GM18861 (cell line): Measurements from ENCODE around the gene NATD1.
"Not testable (repeated sequence)": the region's sequence is repeated elsewhere in the genome, so short reads cannot be mapped to it uniquely, and the experiment has no call there.

Experiments
- ATAC-seq: cut with Tn5 transposase; IDR thresholded peaks from one replicate; pipeline ENCODE4 v1.9.1; 2021; ENCODE audit not compliant: unreplicated experiment

Gene NATD1

DNA sequence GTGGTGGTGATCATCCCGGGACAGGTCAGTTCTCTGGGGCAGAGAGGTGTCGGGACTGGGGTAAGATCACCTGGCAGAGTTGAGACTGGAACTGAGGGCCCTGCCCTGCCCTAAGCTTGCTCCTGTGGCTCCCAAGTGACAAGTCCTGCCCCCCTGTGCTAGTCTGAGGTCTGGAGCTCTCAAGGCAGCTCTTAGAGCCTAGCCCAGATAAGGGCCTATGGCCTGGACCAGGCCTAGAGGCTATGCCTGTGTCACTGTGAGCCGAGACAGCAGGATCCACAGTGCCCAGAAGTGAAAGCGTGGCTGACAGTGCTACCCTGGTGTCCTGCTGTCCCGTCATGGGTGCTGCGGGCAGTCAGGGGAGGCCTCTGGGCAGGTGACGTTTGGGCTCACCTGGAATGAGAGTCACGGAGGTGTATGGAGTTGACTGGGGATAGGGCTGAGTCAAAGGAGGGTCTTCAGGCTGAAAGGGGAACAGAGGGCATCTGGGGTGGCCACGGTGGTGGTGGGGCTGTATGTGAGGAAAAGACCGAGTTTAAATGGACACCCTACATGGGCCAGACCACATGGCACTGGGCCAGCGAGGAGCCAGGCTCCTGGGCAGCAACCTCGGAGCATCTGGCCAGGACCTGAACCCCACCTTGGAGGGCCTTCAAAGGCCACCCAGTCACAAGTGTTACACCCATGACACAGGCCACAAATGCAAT, 5.5 kb downstream of the NATD1 start:
- no peak for ATAC-seq

- no peak for ATAC-seq
Measured at GRCh38 chr17:21246698-21247097, 6.5 kb downstream of the NATD1 start.

GRCh38 chr17:21245639-21246084, 7.5 kb downstream of the NATD1 start:
- no peak for ATAC-seq

GRCh38 chr17:21243516-21244303, 9.5 kb downstream of the NATD1 start:
- ATAC-seq, result no peak

DNA sequence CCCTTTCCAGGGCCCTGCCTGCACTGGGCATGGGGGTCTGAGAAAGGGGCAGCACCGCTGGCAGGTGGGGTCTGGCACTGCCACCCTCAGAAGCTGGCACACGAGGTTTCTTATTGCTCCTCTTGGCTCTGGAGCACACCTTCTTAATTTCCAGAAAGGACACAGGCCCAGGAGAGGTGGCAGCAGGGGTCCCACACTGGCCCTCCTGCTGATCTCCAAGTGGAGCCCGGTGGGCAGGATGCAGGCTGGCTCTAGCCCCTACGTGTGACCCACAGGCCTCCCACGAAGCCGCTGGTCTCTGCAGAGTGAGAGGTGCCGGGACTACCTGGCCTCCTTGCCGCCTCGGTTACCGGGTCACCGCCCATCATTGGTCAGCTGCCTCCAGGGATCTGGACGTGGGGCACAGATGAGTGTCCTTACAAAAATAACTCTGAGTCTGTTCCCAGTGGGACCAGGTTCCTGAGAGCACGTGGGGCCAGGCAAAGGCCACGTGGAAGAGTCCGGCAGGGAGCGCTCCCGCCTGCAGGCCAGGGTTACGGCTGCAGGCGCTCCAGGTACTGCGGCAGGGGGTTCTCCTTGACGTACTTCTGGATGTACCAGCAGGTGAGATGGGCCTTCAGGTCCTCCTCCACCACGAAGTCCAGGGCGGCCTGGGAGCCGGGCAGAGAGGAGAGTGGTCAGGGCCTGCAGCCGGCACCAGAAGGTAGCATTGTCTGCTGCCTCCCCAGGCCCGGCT, 10.3 kb downstream of the NATD1 start:
- ATAC-seq, result no peak

- ATAC-seq, result no peak
Measured at GRCh38 chr17:21242026-21242697, 11.0 kb downstream of the NATD1 start.

GRCh38 chr17:21241564-21241963, 11.6 kb downstream of the NATD1 start:
- no peak for ATAC-seq

GRCh38 chr17:21240369-21241055, 12.7 kb downstream of the NATD1 start:
- no peak for ATAC-seq

DNA sequence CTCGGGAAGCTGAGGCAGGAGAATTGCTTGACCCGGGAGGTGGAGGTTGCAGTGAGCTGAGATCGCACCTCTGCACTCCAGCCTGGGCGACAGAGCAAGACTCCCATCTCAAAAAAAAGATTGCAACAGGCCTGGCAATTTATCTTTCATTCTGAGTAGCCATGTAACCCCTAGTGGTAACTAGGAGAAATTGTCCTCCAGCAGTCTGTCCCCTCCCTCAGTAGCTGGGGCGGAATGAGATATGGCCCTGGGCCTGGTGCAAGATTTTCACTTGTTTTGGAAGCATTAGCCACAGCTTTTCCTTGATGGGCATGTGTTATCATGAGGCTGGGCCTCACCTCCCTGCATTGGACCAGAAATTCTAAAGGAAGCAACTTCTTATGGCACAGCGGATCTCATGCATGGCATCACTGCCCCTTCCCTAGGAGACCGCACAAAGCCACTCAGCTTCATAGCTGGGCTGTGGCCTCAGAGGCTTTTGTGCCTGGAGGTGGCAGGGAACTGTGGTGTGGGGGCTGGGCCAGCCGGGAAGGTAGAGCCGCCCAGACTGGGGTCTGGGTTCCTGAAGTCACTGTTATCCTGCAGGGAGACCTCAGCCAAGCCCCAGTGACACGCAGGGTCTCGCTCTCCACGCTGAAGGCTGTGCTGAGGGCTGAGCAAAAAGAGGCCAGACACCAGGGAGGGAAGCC, 13.4 kb downstream of the NATD1 start:
- no peak for ATAC-seq

DNA sequence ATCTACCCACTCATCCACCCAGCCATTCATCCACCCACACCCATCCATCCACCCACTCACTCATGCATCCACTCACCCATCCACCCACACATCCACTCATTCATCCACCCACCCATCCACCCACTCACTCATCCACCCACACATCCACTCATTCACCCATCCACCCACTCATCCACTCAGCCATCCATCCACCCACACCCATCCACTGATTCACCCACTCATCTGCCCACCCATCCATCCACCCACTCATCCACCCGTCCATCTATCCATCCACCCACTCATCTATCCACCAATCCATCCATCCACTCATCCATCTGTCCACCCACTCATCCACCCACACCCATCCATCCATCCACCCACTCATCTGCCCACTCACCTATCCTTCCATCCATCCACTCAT, 17.3 kb downstream of the NATD1 start:
- no peak for ATAC-seq

GRCh38 chr17:21233581-21234347, 19.4 kb downstream of the NATD1 start:
- ATAC-seq, result no peak

- no peak for ATAC-seq
Measured at GRCh38 chr17:21232033-21232749, 21.0 kb downstream of the NATD1 start.

DNA sequence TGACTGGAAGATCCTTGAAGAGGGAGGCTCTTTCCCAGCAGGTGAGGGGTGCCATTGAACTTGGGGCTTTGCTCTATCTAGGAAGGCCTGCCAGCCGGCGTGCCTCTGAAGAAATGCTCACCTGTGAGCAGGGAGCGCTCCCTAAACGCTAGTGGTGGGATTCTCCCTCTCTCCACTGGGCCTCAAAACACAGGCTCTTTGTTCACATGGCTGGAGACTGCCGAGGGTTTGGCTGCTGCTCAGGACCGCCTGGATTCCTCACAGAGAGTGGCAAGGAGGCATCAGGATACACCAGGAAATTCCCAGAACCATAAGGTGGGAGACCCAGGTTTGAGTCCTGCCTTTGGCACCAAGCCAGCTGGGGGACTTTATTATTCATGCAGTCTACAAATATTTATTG, 21.7 kb downstream of the NATD1 start:
- no peak for ATAC-seq

- no peak for ATAC-seq
Measured at GRCh38 chr17:21228845-21229244, 24.4 kb downstream of the NATD1 start.

- no peak for ATAC-seq
Measured at GRCh38 chr17:21228111-21228510, 25.1 kb downstream of the NATD1 start.

GRCh38 chr17:21227277-21227676, 25.9 kb downstream of the NATD1 start:
- ATAC-seq, result not testable (repeated sequence)

GRCh38 chr17:21223086-21223485, 30.1 kb downstream of the NATD1 start:
- ATAC-seq, result no peak

DNA sequence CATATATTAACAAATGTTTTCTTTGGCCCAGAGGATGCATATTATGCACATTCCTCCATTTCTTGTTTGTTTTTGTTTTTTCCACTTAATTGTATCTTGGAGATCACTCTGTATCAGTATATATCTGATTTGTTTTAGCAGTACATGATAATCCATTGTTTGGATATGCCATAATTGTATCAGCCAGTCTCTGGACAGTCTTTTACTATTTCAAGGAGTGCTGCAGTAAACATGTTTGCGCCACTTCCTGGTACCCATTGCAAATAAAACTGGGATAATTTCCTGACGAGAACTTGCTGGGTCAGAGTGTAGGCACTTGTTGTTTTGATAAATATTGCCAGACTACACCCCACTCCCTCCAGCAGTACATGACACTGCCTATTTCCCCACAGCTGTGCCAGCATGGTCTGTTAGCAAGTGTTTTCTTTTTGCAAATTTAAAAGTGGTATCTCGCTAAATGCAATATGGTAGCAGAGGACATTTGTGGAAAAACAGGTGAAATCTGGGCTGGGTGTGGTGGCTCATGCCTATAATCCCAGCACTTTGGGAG, 34.3 kb downstream of the NATD1 start:
- no peak for ATAC-seq
